Stimulated activated CD8-positive, alpha-beta memory T cell treated with anti-CD3 and anti-CD28 coated beads, Interleukin-12 subunit alpha, Interleukin-12 subunit beta, amount 100 ng/mL, for 4 hours (primary cell): ENCODE data around the gene COPZ1.
"Not testable (repeated sequence)": the region's sequence is repeated elsewhere in the genome, so short reads cannot be mapped to it uniquely, and the experiment has no call there.

Source experiments
- DNase-seq: peaks from one replicate; pipeline ENCODE4 v3.0.0-alpha.2; 2020; ENCODE audit warnings: low read depth

The COPZ1 gene

DNA sequence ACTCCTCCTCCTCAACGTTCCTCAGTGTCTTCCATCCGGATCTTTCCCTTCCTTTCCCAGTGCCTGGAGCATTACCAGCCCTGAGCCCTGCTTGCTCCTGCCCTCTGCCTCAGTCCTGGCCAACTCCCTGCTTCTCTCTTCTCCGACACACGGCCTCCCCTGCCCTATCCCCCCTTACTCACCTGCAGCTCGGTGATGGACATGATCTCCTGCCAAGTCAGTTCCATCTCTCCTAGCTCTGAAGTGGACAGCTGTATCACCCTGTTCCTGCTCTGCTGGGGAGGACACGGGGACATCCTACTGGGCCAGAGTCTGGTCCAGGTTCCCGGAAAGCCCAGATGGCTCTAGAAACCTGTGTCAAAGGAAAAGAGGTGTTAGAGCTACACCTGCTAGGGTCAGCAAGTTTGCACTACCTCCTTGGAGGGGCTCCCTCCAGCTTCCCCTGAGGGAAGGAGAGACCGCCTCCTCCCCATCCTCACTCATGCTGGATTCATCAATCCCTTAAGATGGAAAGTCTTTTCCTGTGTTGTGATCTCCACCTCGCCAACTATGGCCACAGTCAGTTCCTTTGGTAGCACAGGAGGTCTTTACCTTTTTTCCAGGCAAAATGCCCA, 29.9 kb upstream of the COPZ1 start:
- DNase-seq, result no peak

DNA sequence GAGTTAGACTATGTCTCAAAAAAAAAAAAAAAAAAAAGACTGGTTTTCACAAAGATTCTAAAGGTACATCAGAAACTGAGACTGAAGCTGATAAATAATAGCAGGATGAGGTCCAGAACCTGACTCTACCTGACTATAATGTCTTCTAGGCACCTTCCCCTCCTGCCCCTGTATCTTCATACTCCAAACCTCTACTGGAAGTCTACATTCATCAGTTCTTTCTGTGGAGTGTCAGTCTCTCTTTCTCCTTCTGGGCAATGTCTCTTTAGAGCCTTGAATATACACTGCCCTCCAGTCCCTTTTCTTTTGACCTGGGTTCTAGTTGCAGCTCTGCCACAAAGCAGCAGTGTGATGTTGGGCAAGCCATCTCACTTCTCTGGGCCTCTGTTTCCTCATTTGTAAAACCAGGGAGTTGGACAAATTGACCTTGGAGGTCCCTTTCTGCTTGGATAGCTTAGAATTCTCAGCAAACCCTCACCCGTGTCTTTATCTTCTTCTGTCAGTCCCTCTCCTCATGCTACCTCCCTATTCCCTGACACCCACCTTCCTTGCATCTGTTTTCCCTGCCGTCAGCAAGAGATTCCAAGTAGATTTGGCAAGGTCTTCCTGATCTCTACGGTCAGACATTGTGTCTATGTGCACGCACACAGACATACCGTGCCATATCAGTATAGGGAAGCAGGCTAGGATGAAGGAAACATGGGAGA, 28.4 kb upstream of the COPZ1 start:
- no peak for DNase-seq

DNA sequence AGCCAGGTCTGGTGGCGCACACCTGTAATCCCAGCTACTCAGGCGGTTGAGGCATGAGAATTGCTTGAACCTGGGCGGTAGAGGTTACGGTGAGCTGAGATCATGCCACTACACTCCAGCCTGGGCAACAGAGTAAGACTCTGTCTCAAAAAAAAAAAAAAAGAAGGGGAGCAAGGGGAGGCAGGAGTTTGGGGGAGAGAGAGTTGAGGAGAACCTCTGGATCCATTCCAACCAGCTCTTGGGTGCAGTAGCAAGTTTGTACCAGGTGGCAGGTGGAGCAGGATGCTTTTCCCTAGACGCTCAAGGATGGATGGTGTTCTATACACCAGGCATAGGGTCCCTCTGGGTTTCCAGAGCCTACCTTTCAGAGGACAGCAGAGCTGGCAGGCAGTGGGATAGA, 26.0 kb upstream of the COPZ1 start:
- no peak for DNase-seq

DNA sequence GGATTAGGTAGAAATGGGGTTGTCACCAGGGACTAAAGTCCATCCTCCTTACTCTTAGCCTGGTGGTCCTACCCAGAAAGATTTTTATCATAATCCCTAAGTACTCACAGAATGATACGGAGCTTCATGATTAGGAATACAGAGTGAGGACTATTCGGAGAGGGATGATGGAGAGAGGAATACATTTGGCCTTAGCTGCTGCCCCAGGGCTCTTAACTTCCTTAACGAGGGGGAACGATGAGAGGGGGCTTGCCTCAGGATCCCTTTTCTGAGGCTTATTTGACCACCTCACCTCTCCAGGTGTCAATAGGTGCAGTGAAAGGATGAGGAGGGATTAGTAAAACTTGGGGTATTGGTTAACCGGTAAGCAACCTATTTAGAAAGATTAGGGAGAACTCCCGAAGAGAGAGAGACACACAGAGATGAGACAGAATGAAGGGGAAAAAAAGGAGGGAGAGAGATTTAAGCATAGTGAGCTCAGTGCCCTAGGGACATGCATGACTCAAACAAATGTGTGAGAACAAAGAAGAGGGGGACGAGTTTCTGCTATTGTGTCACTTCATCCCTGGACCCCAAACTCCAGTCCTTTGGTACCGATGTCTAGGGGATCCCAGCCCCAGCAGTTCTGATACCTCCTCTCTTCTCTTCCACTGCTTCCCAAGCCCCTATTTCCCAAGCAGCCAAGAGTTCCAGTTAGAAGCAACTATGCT, 25.3 kb upstream of the COPZ1 start:
- no peak for DNase-seq

DNA sequence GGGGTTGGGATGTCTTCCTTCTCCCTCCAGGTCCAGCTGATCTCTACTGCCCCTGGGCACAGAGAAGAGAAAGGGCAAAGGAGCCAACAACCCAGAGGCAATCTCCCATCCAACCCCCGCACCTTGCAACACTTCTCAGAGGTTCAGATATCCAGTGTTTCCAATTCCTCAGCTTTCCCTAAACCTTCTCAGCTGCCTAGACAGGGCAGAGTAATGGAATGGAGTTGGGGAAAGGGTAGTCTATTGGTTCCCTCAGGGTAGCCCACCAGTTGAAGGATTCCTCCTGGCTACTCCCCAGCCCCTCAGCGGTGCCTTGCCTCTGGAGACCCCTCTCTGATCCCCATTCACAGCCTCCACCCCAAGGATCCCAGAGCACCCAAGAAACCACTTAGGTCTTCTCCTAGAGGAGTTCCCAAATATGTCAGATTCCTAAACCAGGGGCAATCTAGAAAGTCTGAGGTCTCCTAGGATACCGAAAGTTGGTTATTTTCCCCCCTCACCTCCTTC, 24.7 kb upstream of the COPZ1 start:
- DNase-seq, result no peak

DNA sequence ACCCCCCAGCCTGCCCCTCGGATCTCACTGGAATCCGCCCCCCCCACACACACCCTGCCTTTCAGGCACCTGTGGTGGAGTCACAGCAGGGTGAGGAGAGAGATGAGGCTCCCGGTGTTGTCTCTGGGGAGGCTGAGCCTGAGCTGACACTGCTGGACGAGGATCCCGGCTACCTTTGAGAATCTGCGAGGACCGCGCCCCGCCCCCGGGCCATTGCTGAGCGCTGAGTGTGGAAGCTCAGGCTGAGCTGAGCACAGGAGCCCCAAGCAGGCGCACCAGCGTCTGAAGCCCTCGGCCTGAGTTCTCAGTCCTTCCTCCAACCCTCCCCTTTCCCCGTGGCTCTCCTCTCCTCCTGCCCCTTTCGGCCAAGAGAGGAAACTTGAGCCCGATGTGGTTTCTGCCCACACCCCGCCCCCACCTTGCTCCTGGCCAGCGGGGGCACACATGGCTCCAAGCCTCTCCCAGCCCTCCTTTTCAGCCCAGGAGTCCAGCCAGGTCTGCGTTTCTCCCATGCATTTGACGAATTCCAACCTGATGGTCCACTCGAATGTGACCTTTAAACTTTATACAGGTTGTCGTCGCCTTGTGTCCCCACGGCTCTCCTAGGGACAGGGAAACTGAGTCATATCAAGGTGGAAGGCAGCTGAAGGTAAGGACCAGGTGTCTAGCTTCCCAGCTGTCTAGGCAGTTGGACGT, 24.1 kb upstream of the COPZ1 start, which contains the start of gene NFE2:
Gene NFE2 (minus strand): TSS at position 284 of the 696 bp plus-strand sequence. CDS start 5,767 bp downstream, outside the sequence.
- DNase-seq, result no peak

DNA sequence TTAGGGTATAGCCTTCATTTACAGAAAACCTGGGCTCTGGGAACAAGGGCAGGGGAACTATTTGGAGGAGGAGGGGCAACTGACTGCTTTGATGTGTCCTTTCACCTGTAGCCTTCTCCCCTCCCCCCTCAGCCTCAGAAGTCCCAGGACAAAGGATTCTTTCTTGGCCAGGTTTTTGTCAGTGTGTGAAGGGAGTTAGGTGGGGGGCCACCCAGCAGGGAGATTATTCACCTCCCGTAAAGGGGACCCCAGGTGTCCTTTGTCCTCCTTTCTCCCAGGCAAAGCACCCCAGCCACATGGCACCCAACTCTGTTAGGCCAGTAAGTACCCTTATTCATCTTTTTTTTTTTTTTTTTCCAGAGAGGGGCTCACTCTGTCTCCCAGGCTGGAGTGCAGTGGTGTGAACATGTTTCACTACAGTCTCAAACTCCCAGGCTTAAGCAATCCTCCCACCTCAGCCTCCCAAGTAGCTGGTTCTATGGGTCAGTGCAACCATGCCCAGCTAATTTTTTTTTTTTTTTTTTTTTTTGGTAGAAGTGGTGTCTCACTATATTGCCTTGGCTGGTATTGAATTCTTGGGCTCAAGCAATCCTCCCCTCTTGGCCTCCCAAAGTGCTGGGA, 23.4 kb upstream of the COPZ1 start:
- DNase-seq, result no peak

DNA sequence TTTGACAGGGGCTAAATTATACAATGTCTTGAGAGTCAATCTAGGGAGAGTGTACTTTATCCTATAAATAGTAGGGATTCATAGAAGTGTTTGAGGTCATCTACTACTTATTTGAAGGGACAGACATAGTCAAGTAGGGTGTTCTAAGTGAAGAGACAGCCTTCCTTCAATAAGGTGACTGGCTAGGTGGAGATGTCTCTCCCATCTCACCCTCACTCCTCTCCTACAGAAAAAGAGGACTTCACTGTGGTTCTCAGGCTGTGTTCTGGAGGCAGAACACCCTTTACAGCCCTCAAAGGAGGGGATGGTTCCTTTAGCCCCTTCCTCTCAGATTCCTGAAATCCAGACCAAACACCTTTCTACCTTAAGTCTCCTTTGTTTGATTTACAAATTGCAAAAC, 21.3 kb upstream of the COPZ1 start:
- no peak for DNase-seq

DNA sequence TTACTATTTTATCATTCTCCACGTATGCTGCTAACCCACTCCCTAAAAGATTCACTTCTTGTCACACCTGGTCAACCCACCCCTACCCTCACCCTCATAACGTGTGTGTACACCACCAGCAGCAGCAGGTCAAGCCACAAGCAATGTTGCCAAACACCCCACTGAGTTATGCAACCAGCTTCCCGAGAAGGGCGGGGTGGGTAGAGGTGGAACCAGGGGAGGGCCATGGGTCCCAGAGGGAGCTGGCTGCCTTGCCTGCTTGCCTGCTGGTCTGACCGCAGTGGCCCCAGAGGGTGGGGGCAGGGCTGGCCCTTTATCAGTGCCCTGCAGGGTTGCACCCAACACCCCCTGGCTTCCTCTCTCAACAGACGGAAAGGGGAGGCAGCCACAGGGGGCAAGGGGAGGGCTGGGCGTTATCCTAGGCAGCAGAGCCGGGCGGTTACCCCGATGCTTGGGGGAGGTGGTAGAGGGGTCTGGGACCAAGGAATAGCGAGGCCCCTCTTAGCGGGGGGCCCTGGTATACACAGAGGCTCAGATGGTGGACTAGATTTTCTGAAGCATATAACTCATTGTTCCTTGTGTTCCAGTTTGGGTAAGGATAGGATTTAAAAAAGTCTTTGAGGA, 20.6 kb upstream of the COPZ1 start:
- no peak for DNase-seq

DNA sequence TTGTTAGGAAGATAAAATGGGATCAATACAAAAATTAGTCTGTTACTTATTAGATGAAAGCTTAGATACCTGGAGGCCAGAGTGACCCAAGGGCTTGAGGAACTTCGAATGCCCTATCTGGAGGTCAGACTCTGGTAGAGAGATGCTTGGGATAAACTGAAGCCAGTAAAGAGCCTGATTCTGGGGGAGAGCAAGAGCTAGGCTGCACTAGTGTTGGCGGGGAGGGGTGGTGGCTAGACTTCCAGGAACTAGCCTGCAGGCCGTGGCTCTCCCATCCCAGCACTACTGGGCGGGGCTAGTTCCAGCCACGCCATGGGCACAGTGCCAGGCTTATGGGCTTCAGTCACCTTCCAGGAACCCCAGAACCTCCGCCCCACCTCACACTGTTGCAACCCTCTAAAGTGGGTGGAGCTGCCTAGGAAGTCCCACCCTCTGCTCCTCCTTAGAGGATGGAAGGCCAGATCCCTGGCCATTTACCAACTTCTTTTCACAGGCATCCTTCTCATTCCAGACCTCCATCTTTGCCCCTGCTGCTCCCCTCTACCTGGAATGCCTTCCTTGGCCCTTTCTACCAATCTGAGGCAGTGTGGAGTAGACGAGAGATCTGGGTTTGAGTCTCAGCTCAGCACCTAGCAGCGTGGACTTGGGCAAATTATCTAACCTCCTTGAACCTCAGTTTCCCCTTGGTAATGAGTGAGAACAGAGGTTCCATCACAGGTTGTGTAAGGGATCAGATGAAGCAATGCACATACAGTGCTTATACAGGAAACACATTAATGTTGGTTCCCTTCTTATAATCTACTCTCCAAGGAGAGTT, 17.8 kb upstream of the COPZ1 start:
- DNase-seq, result no peak

DNA sequence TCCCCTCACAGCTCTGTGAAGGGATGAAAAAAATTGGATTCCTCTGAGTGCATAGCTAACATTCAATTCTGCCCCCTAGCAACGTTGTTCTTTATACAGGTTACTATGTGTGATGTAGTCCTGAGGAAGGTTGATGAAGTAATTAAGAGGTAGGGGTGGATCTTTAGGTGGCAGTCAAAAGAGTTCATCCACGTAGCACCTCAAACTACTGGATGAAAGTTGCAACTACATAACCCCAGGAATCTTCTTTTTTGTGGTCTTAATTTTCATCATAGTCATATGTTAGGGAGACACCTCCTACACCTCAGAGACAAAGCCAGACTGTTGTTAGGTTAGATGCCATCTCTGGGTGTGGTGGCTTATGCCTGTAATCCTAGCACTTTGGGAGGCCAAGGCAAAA, 13.9 kb upstream of the COPZ1 start:
- DNase-seq, result no peak

DNA sequence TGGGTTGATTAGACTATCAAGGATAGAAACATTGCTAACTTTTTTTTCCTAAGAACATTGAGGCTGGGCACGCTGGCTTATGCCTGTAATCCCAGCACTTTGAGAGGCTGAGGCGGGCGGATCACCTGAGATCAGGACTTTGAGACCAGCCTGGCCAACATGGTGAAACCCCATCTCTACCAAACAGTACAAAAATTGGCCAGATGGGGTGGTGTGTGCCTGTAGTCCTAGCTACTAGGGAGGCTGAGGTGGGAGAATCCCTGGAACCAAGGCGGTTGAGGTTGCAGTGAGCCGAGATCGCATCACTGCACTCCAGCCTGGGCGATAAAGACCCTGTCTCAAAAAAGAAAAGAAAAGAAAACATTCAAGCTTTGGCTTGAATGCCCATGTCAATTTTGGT, 12.6 kb upstream of the COPZ1 start:
- DNase-seq, result not testable (repeated sequence)

DNA sequence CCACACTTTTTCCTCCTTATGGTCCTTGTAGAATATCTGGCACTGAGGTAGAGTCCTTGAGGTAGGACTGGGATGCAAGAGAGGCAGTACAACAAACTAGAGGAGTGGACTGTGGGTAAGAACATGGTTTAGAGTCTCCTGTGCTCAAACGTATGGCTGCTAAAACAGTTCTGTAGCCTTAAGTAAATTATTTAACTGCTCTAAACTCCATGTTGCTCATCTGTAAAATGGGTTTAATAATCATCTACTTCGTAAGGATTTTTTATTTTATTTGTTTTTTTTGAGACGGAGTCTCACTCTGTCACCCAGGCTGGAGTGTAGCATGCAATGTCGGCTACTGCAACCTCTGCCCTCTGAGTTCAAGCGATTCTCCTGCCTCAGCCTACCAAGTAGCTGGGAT, 3.6 kb upstream of the COPZ1 start:
- DNase-seq, result no peak

DNA sequence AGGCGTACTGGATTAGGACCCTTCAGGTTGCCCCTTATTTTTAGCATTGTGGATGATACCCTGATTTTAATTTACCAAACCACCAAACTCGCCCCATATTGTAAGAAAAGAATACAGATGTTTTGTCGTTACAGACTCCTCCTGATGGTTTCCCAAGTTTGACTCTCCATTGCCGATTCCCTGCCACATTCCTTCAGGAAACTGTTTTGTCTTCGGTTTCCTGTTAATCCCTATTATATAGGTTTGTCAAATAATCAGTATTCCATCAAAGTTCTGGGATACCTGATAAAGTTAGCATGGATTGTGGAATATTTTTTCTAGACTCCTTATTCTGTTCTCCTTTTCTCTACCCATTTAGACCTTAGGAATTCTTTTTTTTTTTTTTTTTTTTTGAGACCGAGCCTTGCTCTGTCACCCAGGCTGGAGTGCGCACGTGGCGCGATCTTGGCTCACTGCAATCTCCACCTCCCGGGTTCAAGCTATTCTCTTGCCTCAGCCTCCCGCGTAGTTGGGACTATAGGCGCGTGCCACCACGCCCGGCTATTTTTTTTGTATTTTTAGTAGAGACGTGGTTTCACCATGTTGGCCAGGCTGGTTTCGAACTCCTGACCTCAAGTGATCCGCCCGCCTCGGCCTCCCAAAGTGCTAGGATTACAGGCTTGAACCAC, 645 bp downstream of the COPZ1 start:
- DNase-seq, result not testable (repeated sequence)

DNA sequence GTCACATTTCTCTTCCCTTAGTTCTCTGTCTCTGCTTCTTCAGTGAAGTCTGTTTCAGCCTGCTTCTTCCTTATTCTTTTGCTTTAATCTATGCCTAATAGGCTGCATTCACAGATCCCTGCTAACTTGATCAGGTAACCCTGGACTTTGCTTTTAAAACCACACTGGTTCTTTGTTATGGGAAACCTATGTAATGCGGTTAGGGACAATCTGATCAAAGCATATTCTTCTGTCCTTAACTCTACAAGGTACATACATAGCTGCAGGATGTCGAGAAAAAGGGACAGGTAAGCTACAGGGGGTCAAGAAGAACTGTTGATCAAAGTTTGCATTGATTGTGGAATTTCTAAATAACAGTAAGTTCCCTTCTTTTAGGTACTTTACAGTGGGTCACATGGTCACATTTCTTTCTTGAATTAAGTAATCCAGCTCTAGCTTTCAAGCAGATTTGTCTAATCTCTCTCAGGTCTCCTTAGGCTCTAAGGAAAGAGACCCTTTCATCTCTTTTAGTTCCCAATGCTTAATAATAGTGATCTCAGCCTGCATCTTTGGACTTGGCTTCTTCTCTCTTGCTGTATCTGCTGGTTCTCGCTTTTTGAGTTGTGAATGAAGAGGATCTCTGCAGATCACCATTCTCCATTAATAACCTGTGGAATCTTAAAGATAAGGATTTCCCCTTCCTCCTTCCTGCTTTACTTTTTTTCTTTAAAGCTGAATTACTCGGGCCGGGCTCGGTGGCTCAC, 3.8 kb downstream of the COPZ1 start:
- DNase-seq, result no peak

DNA sequence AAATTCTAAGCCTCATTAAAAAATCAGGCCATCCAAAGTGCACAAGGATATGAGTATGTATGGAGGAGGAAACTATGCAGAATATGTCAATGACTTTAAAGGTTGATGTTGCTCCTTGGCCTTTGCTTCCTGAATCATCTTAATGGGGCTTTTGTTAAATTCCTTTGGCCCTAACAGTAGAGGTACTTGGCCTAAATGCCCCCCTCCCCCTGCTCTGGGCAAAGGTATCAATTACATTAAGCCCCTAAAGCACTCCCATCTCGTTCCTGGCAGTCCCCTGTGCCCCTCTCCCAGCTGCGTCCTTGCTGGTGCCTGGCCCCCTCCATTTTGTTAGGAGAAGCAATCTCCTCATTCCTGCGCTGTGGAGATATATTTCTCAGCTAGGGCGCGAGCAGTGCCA, 4.8 kb downstream of the COPZ1 start:
- DNase-seq, result no peak

DNA sequence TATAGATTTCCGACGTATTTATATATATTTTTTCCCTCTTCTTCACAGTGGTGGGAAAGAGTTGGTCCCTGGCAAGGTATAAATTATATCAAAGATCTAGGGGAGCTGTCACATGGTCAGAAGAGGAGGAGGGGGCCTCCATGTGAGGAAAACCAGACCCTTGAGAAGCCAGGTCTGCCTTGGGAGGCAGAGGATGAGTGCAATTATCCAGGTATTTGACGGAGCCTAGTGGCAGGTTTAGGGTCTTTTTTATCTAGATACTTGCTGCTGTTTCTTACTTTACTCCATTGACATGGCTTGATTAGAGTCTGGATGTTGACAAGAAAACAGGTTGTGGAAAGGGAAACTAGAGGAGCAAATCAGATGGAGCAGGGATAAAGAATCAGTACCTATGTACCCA, 5.5 kb downstream of the COPZ1 start:
- no peak for DNase-seq

DNA sequence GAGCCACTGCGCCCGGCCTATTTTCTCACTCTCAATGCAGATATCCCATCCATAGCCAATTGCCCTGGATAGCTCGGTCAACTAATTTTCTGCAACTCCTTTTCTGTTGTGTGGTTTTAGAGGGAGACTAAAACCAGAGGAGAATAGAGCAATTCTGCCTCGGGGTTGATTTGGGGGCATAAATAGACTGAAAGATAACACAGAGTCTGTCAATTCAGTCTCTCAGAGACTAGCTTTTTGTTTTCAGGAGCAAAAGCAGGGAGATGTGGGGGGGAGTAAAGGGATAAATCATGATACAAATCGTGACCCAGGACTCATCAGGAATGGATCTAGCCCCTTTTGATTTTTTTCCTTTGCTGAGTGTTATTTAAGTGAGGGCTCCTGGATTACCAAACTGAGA, 6.5 kb downstream of the COPZ1 start:
- DNase-seq, result no peak

DNA sequence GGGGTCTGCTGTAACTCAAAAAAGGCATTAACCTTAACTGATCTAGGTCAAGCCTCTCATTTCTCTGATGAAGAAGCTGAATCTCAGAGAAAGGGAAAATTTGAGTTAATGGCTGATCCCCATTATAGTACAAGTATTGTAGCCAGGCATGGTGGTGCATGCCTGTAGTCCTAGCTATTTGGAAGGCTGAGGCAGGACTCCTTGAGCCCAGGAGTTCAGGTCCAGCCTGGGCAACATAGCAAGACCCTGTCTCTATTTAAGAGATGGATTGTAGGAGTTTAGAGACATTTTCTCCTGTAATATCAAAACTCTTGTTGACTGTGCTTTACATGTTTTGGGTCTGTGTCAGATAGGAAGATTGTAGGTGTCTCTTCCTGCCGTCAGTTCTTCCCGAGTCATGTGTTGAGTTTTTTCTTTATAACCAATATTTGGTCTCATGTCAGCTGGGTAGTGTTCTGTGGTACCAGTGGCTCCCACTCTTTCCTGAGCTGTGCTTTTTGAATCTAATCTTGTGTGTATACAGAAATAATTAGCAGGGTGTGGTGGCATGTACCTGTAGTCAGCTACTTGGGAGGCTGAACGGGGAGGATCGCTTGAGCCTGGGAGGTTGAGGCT, 8.6 kb downstream of the COPZ1 start:
- no peak for DNase-seq
